GM18498 (cell line): Measurements from ENCODE around the gene C17orf75.
A peak's percentile ranks its signal among the peaks of the same experiment; 100 is the strongest.
"Not testable (repeated sequence)": the region's sequence is repeated elsewhere in the genome, so short reads cannot be mapped to it uniquely, and the experiment has no call there.

Source experiments
- ATAC-seq: cut with Tn5 transposase; IDR thresholded peaks from one replicate; pipeline ENCODE4 v1.9.1; 2021; ENCODE audit warnings: mild to moderate bottlenecking, moderate library complexity; ENCODE audit not compliant: unreplicated experiment

The C17orf75 gene

GRCh38 chr17:32345951-32346600 is 4.1 kb upstream of the C17orf75 start:
- ATAC-seq: no peak

- ATAC-seq: no peak
Observed at GRCh38 chr17:32342603-32343325, 791 bp upstream of the C17orf75 start.

GRCh38 chr17:32341141-32341856 is 674 bp downstream of the C17orf75 start:
- peak; percentile 28 for ATAC-seq

GRCh38 chr17:32335687-32336086 is 6.3 kb downstream of the C17orf75 start:
- ATAC-seq: no peak

- no peak for ATAC-seq
Observed at GRCh38 chr17:32335046-32335445, 6.9 kb downstream of the C17orf75 start.

- no peak for ATAC-seq
Observed at GRCh38 chr17:32333187-32333586, 8.8 kb downstream of the C17orf75 start.

GRCh38 chr17:32331243-32332040 is 10.5 kb downstream of the C17orf75 start:
- no peak for ATAC-seq

- no peak for ATAC-seq
Observed at GRCh38 chr17:32330147-32330546, 11.8 kb downstream of the C17orf75 start.

- ATAC-seq: no peak
Observed at GRCh38 chr17:32327911-32328310, 14.1 kb downstream of the C17orf75 start.

- no peak for ATAC-seq
Observed at GRCh38 chr17:32323811-32324491, 18.0 kb downstream of the C17orf75 start.

- no peak for ATAC-seq
Observed at GRCh38 chr17:32323046-32323445, 18.9 kb downstream of the C17orf75 start.

- no peak for ATAC-seq
Observed at GRCh38 chr17:32320847-32321246, 21.1 kb downstream of the C17orf75 start.

GRCh38 chr17:32320080-32320479 is 21.9 kb downstream of the C17orf75 start:
- ATAC-seq: not testable (repeated sequence)

- peak; percentile 61 for ATAC-seq
Observed at GRCh38 chr17:32319548-32319905, 22.4 kb downstream of the C17orf75 start.

GRCh38 chr17:32318071-32318470 is 23.9 kb downstream of the C17orf75 start:
- ATAC-seq: no peak

GRCh38 chr17:32317353-32317752 is 24.6 kb downstream of the C17orf75 start:
- no peak for ATAC-seq

- not testable (repeated sequence) for ATAC-seq
Observed at GRCh38 chr17:32316653-32317052, 25.3 kb downstream of the C17orf75 start.

- ATAC-seq: no peak
Observed at GRCh38 chr17:32315171-32315570, 26.8 kb downstream of the C17orf75 start.

- ATAC-seq: no peak
Observed at GRCh38 chr17:32314636-32315035, 27.3 kb downstream of the C17orf75 start.

- no peak for ATAC-seq
Observed at GRCh38 chr17:32311028-32311536, 30.9 kb downstream of the C17orf75 start.
